BE2C (cell line): ENCODE data around the gene SYT17.

Experiments used
- DNase-seq: peaks from one replicate; pipeline ENCODE4 v3.0.0-alpha.2; 2020
- H3K27me3 ChIP-seq: fragments of 250-450 bp; sonication (Bioruptor Pico); 2 replicates; pipeline ENCODE4 v1.5.1; 2020; ENCODE audit warnings: mild to moderate bottlenecking
- H3K36me3 ChIP-seq: fragments of 250-450 bp; sonication (Bioruptor Pico); 2 replicates; pipeline ENCODE4 v1.5.1; 2020; ENCODE audit warnings: mild to moderate bottlenecking
- H3K4me1 ChIP-seq: fragments of 250-450 bp; sonication (Bioruptor Pico); 2 replicates; pipeline ENCODE4 v1.5.1; 2020
- H3K4me3 ChIP-seq: 2 replicates; pipeline ENCODE4 v1.5.1; 2011; ENCODE audit warnings: low read depth, low read length
- H3K9me3 ChIP-seq: fragments of 250-450 bp; sonication (Bioruptor Pico); 2 replicates; pipeline ENCODE4 v1.5.1; 2020
- TF ChIP-seq, protein P1 (sequence below): IDR thresholded peaks from 2 replicates; pipeline ENCODE4 v1.5.1; 2012; ENCODE audit warnings: mild to moderate bottlenecking, low read depth, low read length

The SYT17 gene

DNA sequence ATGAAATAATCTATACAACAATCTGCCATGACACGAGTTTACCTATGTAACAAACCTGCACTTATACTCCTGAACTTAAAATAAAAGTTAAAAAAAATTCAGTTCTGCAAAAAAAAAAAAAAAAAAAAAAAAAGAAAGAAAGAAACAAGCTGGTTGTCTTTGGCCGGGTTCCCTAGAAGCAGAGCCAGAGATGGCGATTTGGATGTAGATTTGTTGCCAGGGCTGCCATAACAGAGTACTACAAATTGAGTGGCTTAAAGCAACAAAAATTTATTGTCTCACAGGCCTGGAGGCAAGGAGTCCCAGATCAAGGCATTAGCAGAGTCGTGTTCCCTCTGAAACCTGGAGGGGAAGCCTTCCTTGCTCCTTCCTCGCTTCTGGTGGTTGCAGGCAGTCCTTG lies 20.4 kb downstream of the SYT17 start:
- H3K36me3 ChIP-seq: no peaks in the 10 kb centered on the region
- H3K4me1 ChIP-seq: no peaks in the 10 kb centered on the region
- DNase-seq: no peak
- no peaks in the 10 kb centered on the region for H3K9me3 ChIP-seq
- no peak overlapping the region for H3K4me3 ChIP-seq
- no peaks in the 10 kb centered on the region for H3K27me3 ChIP-seq
- TF ChIP-seq, protein P1, sequence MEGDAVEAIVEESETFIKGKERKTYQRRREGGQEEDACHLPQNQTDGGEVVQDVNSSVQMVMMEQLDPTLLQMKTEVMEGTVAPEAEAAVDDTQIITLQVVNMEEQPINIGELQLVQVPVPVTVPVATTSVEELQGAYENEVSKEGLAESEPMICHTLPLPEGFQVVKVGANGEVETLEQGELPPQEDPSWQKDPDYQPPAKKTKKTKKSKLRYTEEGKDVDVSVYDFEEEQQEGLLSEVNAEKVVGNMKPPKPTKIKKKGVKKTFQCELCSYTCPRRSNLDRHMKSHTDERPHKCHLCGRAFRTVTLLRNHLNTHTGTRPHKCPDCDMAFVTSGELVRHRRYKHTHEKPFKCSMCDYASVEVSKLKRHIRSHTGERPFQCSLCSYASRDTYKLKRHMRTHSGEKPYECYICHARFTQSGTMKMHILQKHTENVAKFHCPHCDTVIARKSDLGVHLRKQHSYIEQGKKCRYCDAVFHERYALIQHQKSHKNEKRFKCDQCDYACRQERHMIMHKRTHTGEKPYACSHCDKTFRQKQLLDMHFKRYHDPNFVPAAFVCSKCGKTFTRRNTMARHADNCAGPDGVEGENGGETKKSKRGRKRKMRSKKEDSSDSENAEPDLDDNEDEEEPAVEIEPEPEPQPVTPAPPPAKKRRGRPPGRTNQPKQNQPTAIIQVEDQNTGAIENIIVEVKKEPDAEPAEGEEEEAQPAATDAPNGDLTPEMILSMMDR: no peak

DNA sequence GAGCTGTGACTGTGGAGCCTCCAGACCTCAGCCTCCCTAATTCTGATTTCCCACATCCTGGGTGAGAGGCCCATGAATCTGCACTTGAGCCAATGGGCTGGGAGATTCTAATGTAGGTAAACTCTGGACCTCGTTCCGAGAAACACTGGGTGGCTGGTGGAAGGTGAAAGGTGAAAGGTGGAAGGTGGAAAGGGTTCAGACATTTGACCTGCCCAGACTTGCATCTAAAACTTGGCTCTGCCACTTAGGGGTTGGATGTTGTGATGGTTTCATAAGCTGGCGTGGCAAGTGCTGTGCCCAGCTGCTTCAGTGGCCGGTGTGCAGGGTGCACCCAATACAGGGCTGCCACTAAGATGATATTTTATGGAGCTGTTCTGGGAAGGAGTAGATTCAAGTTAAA lies 24.8 kb downstream of the SYT17 start:
- H3K4me1 ChIP-seq: no peaks in the 10 kb centered on the region
- H3K27me3 ChIP-seq: no peaks in the 10 kb centered on the region
- no peaks in the 10 kb centered on the region for H3K9me3 ChIP-seq
- no peak overlapping the region for H3K4me3 ChIP-seq
- TF ChIP-seq, protein P1: no peak
- no peak for DNase-seq
- no peaks in the 10 kb centered on the region for H3K36me3 ChIP-seq

DNA sequence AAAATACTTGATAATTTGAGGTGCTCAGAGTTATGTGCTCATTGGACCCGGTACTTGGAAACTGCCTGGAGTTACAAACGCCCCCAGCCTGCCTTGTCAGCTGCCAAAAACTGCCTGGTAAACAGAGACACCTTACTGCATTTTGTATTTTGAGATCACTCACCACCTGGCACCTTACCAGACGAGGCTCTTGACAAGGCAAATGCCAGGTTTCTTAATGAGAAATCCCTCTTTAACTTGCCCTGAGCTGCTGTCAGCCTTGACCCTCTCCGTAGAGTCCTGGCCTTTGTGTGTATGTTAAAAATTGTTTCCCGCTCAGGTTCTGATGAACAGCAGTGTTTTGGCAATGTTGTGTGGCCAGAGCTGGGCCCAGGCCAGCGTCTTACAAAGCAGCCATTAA lies 28.8 kb downstream of the SYT17 start:
- TF ChIP-seq, protein P1: no peak
- Histone ChIP-seq H3K4me3 (no peak overlapping the region), H3K27me3 (no peaks in the 10 kb centered on the region), H3K36me3 (no peaks in the 10 kb centered on the region), H3K9me3 (no peaks in the 10 kb centered on the region), H3K4me1 (no peaks in the 10 kb centered on the region)
- DNase-seq: no peak

DNA sequence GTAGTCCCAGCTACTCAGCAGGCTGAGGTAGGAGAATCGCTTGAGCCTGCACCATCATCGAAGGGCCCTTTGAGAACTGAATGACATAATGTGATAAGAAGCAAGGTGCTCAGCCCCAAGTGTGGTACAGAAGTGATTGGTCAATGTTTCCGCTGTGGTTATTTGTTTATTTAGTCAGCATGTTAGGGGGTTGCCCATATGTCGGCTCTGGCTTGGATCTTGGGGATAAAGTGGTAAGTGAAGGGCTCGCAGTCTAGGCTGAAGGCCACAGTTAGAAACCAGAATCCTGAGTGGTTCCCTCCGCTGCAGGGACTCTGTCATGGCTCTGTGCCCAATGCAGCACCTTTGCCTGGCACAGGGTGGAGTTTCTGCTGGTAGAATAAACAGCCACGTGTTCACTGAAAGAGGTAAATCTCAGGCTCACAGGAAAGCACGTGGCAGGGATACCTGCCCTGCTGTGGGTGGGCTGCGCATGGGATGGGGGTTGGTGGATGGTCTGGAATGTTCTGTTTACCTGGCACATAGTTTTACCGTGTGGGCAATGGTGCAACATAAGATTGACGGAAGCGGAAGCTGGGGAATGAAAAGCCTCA lies 35.4 kb downstream of the SYT17 start:
- TF ChIP-seq, protein P1: no peak
- Histone ChIP-seq H3K9me3 (no peaks in the 10 kb centered on the region), H3K4me1 (no peaks in the 10 kb centered on the region), H3K4me3 (no peak overlapping the region), H3K27me3 (no peaks in the 10 kb centered on the region), H3K36me3 (no peaks in the 10 kb centered on the region)
- no peak for DNase-seq

DNA sequence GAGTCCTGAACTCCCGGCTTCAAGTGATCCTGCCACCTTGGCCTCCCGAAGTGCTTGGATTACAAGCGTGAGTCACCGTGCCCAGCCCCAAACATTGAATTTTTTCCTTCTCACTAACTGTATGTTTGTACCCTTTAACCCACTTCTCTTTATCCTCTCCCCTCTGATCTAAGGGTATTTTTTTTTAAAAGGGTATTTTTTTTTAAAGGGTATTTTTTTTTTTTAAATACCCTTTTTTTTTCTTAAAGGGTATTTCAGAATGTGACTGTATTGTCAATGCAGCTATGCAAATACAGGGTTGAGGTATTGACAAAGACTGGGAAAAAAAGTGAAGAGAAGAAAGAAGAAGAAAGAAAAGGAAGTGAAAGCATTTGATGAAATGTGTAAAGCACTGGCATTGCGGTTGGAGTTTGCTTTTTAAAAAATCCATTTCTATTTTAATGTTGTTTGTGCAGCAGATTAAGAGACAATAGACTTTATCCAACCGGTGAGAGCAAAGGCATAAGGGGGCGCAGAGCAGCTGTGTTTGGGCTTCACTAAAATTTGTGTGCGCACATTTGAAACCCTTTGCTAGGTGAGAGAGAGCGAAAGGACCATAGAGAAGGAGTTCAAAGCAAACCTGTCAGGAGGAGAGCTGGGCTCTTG lies 42.4 kb downstream of the SYT17 start:
- H3K4me3 ChIP-seq: no peak overlapping the region
- H3K4me1 ChIP-seq: no peaks in the 10 kb centered on the region
- no peaks in the 10 kb centered on the region for H3K9me3 ChIP-seq
- H3K36me3 ChIP-seq: no peaks in the 10 kb centered on the region
- H3K27me3 ChIP-seq: no peaks in the 10 kb centered on the region
- no peak for DNase-seq
- TF ChIP-seq, protein P1: no peak

DNA sequence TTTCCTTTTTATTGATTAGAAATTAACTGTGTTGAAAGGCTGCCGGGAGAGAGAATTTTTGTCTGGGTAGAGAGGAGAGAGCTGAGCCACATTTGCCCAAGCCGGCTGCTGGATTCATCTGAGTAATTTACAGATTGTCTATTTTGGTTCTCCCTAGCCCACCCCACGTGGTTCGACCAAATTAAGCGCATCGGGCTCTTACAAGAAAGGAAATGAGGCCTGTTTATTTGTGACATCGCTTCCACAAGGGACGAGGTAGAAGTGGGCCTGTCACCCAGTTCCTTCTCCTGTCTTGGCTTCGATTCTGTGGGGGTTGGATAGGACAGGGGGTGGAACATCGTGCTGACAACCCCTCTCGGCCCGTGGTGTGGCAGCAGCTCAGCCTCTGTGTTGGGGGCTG lies 42.9 kb downstream of the SYT17 start:
- Histone ChIP-seq H3K9me3 (no peaks in the 10 kb centered on the region), H3K36me3 (no peaks in the 10 kb centered on the region), H3K4me1 (no peaks in the 10 kb centered on the region), H3K4me3 (no peak overlapping the region), H3K27me3 (no peaks in the 10 kb centered on the region)
- DNase-seq: no peak
- TF ChIP-seq, protein P1: no peak
